SK-N-SH treated with all-trans-retinoic acid at 6 μM for 48 hours (cell line): ENCODE data around the gene ABCC9.

Experiments used
- ATAC-seq: fragments of 200-7000 bp; cut with Tn5 transposase; 3 replicates; pipeline ENCODE4 v1.9.1; 2020; ENCODE audit warnings: mild to moderate bottlenecking, moderate library complexity
- ARNTL ChIP-seq: fragments of 450-650 bp; formaldehyde crosslinking; IDR thresholded peaks from 2 replicates; pipeline ENCODE4 v1.5.0; 2020; ENCODE audit warnings: low read depth, mild to moderate bottlenecking, moderate library complexity, borderline replicate concordance
- CSDC2 ChIP-seq: fragments of 250-450 bp; sonication (Bioruptor Pico); IDR thresholded peaks from 2 replicates; pipeline ENCODE4 v1.5.0; 2020; ENCODE audit warnings: mild to moderate bottlenecking, moderate library complexity
- CSRNP3 ChIP-seq: fragments of 250-450 bp; sonication (Bioruptor Pico); IDR thresholded peaks from 2 replicates; pipeline ENCODE4 v1.5.1; 2021; ENCODE audit warnings: mild to moderate bottlenecking, moderate library complexity
- ESRRG ChIP-seq: fragments of 250-450 bp; sonication (Bioruptor Pico); IDR thresholded peaks from 2 replicates; pipeline ENCODE4 v1.6.1; 2021; ENCODE audit warnings: mild to moderate bottlenecking
- GLIS3 ChIP-seq: fragments of 250-450 bp; sonication (Bioruptor Pico); IDR thresholded peaks from 2 replicates; pipeline ENCODE4 v1.5.0; 2020; ENCODE audit warnings: mild to moderate bottlenecking, moderate library complexity
- ISL1 ChIP-seq: fragments of 250-450 bp; sonication (Bioruptor Pico); IDR thresholded peaks from 2 replicates; pipeline ENCODE4 v2.1.2; 2022; ENCODE audit warnings: mild to moderate bottlenecking, moderate library complexity
- OSR1 ChIP-seq: fragments of 250-450 bp; sonication (Bioruptor Pico); IDR thresholded peaks from 2 replicates; pipeline ENCODE4 v1.8.0; 2022; ENCODE audit warnings: moderate library complexity, mild to moderate bottlenecking, inconsistent platforms
- PATZ1 ChIP-seq: fragments of 250-450 bp; sonication (Bioruptor Pico); IDR thresholded peaks from 2 replicates; pipeline ENCODE4 v1.8.0; 2020; ENCODE audit warnings: mild to moderate bottlenecking, moderate library complexity, borderline replicate concordance
- PPARA ChIP-seq: fragments of 250-450 bp; sonication (Bioruptor Pico); IDR thresholded peaks from 2 replicates; pipeline ENCODE4 v1.5.0; 2020; ENCODE audit warnings: mild to moderate bottlenecking, borderline replicate concordance
- RARB ChIP-seq: fragments of 250-450 bp; sonication (Bioruptor Pico); IDR thresholded peaks from 2 replicates; pipeline ENCODE4 v1.8.0; 2021; ENCODE audit warnings: mild to moderate bottlenecking, moderate library complexity
- SNAI2 ChIP-seq: fragments of 250-450 bp; sonication (Bioruptor Pico); IDR thresholded peaks from 2 replicates; pipeline ENCODE4 v1.5.0; 2020; ENCODE audit warnings: mild to moderate bottlenecking, moderate library complexity
- TCF4 ChIP-seq: fragments of 250-450 bp; sonication (Bioruptor Pico); IDR thresholded peaks from 2 replicates; pipeline ENCODE4 v1.8.0; 2021; ENCODE audit warnings: mild to moderate bottlenecking, moderate library complexity, borderline replicate concordance
- TOX ChIP-seq: fragments of 250-450 bp; sonication (Bioruptor Pico); IDR thresholded peaks from 2 replicates; pipeline ENCODE4 v1.8.0; 2021; ENCODE audit warnings: mild to moderate bottlenecking, moderate library complexity, borderline replicate concordance
- TSHZ2 ChIP-seq: fragments of 250-450 bp; sonication (Bioruptor Pico); IDR thresholded peaks from 2 replicates; pipeline ENCODE4 v1.5.0; 2020; ENCODE audit warnings: mild to moderate bottlenecking, moderate library complexity
- ZC3H10 ChIP-seq: fragments of 250-450 bp; sonication (Bioruptor Pico); IDR thresholded peaks from 2 replicates; pipeline ENCODE4 v1.5.1; 2021; ENCODE audit warnings: mild to moderate bottlenecking, moderate library complexity
- ZFP3 ChIP-seq: fragments of 250-450 bp; sonication (Bioruptor Pico); IDR thresholded peaks from 2 replicates; pipeline ENCODE4 v1.5.0; 2020; ENCODE audit warnings: mild to moderate bottlenecking, moderate library complexity
- ZFP30 ChIP-seq: fragments of 450-650 bp; formaldehyde crosslinking; IDR thresholded peaks from 2 replicates; pipeline ENCODE4 v1.5.0; 2022; ENCODE audit warnings: mild to moderate bottlenecking, moderate library complexity
- ZNF565 ChIP-seq: fragments of 450-650 bp; formaldehyde crosslinking; conservative IDR thresholded peaks from 2 replicates; pipeline ENCODE4 v1.5.0; 2020; ENCODE audit warnings: low read depth, mild to moderate bottlenecking, moderate library complexity
- ZNF70 ChIP-seq: fragments of 450-650 bp; formaldehyde crosslinking; IDR thresholded peaks from 2 replicates; pipeline ENCODE4 v1.5.0; 2020; ENCODE audit warnings: mild to moderate bottlenecking, moderate library complexity
- ZNF8 ChIP-seq: fragments of 450-650 bp; formaldehyde crosslinking; IDR thresholded peaks from 2 replicates; pipeline ENCODE4 v1.5.0; 2020; ENCODE audit warnings: mild to moderate bottlenecking, moderate library complexity
- TF ChIP-seq, protein P1 (sequence below): fragments of 250-450 bp; sonication (Bioruptor Pico); IDR thresholded peaks from 2 replicates; pipeline ENCODE4 v1.8.0; 2021; ENCODE audit warnings: low read depth, mild to moderate bottlenecking, moderate library complexity, borderline replicate concordance
- TF ChIP-seq, protein P2 (sequence below): fragments of 250-450 bp; sonication (Bioruptor Pico); IDR thresholded peaks from 2 replicates; pipeline ENCODE4 v1.5.1; 2020; ENCODE audit warnings: low read depth, mild to moderate bottlenecking, moderate library complexity

ABCC9 gene

GRCh38 chr12:21946983-21947382 lies 5.8 kb upstream of the ABCC9 start:
- TF ChIP-seq ZFP3 (CRISPR knock-in tag) (no peak), ZNF8 (CRISPR knock-in tag) (no peak), PPARA (no peak), TOX (CRISPR knock-in tag) (no peak), TSHZ2 (no peak), ZNF70 (CRISPR knock-in tag) (no peak), ZNF565 (CRISPR knock-in tag) (no peak), TCF4 (no peak), PATZ1 (CRISPR knock-in tag) (no peak), RARB (CRISPR knock-in tag) (no peak), ZFP30 (CRISPR knock-in tag) (no peak)
- TF ChIP-seq, protein P1, sequence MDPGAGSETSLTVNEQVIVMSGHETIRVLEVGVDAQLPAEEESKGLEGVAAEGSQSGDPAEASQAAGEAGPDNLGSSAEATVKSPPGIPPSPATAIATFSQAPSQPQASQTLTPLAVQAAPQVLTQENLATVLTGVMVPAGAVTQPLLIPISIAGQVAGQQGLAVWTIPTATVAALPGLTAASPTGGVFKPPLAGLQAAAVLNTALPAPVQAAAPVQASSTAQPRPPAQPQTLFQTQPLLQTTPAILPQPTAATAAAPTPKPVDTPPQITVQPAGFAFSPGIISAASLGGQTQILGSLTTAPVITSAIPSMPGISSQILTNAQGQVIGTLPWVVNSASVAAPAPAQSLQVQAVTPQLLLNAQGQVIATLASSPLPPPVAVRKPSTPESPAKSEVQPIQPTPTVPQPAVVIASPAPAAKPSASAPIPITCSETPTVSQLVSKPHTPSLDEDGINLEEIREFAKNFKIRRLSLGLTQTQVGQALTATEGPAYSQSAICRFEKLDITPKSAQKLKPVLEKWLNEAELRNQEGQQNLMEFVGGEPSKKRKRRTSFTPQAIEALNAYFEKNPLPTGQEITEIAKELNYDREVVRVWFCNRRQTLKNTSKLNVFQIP (CRISPR knock-in tag): no peak
- TF ChIP-seq, protein P2, sequence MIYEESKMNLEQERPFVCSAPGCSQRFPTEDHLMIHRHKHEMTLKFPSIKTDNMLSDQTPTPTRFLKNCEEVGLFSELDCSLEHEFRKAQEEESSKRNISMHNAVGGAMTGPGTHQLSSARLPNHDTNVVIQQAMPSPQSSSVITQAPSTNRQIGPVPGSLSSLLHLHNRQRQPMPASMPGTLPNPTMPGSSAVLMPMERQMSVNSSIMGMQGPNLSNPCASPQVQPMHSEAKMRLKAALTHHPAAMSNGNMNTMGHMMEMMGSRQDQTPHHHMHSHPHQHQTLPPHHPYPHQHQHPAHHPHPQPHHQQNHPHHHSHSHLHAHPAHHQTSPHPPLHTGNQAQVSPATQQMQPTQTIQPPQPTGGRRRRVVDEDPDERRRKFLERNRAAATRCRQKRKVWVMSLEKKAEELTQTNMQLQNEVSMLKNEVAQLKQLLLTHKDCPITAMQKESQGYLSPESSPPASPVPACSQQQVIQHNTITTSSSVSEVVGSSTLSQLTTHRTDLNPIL (CRISPR knock-in tag): no peak
- TF ChIP-seq, all 23 proteins: peak for 0
- ATAC-seq: no peak

- no peak for TF ChIP-seq ZC3H10
- TF ChIP-seq, all 23 proteins: peak for 0
- ATAC-seq: no peak
These were observed 3.8 kb upstream of the ABCC9 start for GRCh38 chr12:21945002-21945401.

DNA sequence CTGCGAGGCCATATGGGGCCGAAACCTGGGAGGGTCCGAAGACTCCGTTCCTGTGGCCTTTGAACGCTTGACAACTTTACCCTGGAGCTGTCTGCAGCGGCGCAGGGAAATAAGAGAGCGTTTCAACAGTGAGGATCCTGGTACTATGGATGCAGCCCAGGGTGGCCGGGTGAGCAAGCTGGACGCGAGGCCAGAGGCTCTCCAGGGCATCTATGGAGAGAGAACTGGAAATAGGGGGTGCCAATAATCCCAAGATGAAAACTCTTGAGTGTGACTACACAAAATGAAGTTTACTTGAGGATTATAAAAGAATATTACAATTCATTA lies 1.1 kb upstream of the ABCC9 start:
- ATAC-seq: peak; percentile 24; the same call in 2 of the 3 replicates
- TF ChIP-seq OSR1 (CRISPR knock-in tag): no peak
- no peak for TF ChIP-seq CSDC2
- TF ChIP-seq ARNTL: no peak
- no peak for TF ChIP-seq ZNF70 (CRISPR knock-in tag)
- TF ChIP-seq ZNF565 (CRISPR knock-in tag): no peak
- no peak for TF ChIP-seq TSHZ2
- no peak for TF ChIP-seq GLIS3 (CRISPR knock-in tag)
- TF ChIP-seq, protein P1 (CRISPR knock-in tag): no peak
- TF ChIP-seq RARB (CRISPR knock-in tag): no peak
- no peak for TF ChIP-seq PPARA
- TF ChIP-seq, protein P2 (CRISPR knock-in tag): no peak
- no peak for TF ChIP-seq ISL1 (CRISPR knock-in tag)
- no peak for TF ChIP-seq ESRRG (CRISPR knock-in tag)
- TF ChIP-seq SNAI2 (CRISPR knock-in tag): no peak
- no peak for TF ChIP-seq CSRNP3 (CRISPR knock-in tag)
- TF ChIP-seq ZFP3 (CRISPR knock-in tag): no peak
